ENCODE measurements around the gene RNF208. TPM values are rescaled to one million over a fixed set of nuclear protein-coding genes. Genes with fewer than 3 reads are reported as not detected.
"Not testable (repeated sequence)": the region's sequence is repeated elsewhere in the genome, so short reads cannot be mapped to it uniquely, and the experiment has no call there.

RNF208 gene
- total RNA-seq, 3 donors from 2014 or later (not counting 1 experiment from before 2014, with no cell fraction given): 0.82 to 1.6 (median 0.93) TPM

- no peaks in the 10 kb centered on the region for H3K9me3 ChIP-seq (ENCODE audit: control insufficient read depth, insufficient read depth, low read length)
- WGBS (ENCODE audit: insufficient coverage): 98% methylated on average over 22 of the region's 22 CpGs
- Mint-ChIP-seq H3K27me3 (ENCODE audit: low read depth in 2 of 2) (no peaks in the 10 kb centered on the region), H3K36me3 (no peaks in the 10 kb centered on the region), H3K4me1 (peaks cover 0 to 12% of the 10 kb centered on the region in 2 donors), H3K4me3 (no peak overlapping the region), H3K27ac (no peak overlapping the region), H3K9me3 (no peaks in the 10 kb centered on the region)
- H3K27ac ChIP-seq (ENCODE audit: low read length): no peak overlapping the region
- no peak for DNase-seq
- peaks cover 4% of the 10 kb centered on the region for H3K4me1 ChIP-seq (ENCODE audit: control insufficient read depth, insufficient read depth, low read length)
- no peak for TF ChIP-seq CTCF (IDR thresholded peaks at IDR 0.05)
- H3K27me3 ChIP-seq (ENCODE audit: control insufficient read depth, insufficient read depth, low read length): no peaks in the 10 kb centered on the region
- peaks cover 33% of the 10 kb centered on the region for H3K36me3 ChIP-seq (ENCODE audit: control insufficient read depth, insufficient read depth, low read length)
- intact Hi-C loops (cut with micrococcal nuclease): no loop called here
- no peak overlapping the region for H3K4me3 ChIP-seq (ENCODE audit: low read length)
- no peak for ATAC-seq
Measured at GRCh38 chr9:137264067-137264466, 42.0 kb upstream of the RNF208 start.

- no peaks in the 10 kb centered on the region for H3K27me3 Mint-ChIP-seq (ENCODE audit: low read depth in 2 of 2)
- H3K27ac Mint-ChIP-seq: no peak overlapping the region
- H3K27ac ChIP-seq (ENCODE audit: low read length): no peak overlapping the region
- H3K9me3 Mint-ChIP-seq: no peaks in the 10 kb centered on the region
- H3K4me1 ChIP-seq (ENCODE audit: control insufficient read depth, insufficient read depth, low read length): peaks cover 4% of the 10 kb centered on the region
- H3K36me3 Mint-ChIP-seq: no peaks in the 10 kb centered on the region
- no peaks in the 10 kb centered on the region for H3K27me3 ChIP-seq (ENCODE audit: control insufficient read depth, insufficient read depth, low read length)
- H3K4me3 ChIP-seq (ENCODE audit: low read length): no peak overlapping the region
- intact Hi-C loops (cut with micrococcal nuclease): no loop called here
- ATAC-seq: no peak
- no peak overlapping the region for H3K4me3 Mint-ChIP-seq
- 86% methylated on average over 10 of the region's 10 CpGs for WGBS (ENCODE audit: insufficient coverage)
- peaks cover 0 to 8% of the 10 kb centered on the region in 2 donors for H3K4me1 Mint-ChIP-seq
- no peak for DNase-seq
- H3K36me3 ChIP-seq (ENCODE audit: control insufficient read depth, insufficient read depth, low read length): peaks cover 35% of the 10 kb centered on the region
- TF ChIP-seq CTCF (IDR thresholded peaks at IDR 0.05): no peak
- no peaks in the 10 kb centered on the region for H3K9me3 ChIP-seq (ENCODE audit: control insufficient read depth, insufficient read depth, low read length)
Measured at GRCh38 chr9:137263506-137263905, 41.5 kb upstream of the RNF208 start.

GRCh38 chr9:137262909-137263285 lies 40.9 kb upstream of the RNF208 start:
- no peak overlapping the region for H3K4me3 Mint-ChIP-seq
- Histone ChIP-seq H3K27me3 (ENCODE audit: control insufficient read depth, insufficient read depth, low read length) (no peaks in the 10 kb centered on the region), H3K27ac (ENCODE audit: low read length) (no peak overlapping the region), H3K9me3 (ENCODE audit: control insufficient read depth, insufficient read depth, low read length) (no peaks in the 10 kb centered on the region), H3K4me1 (ENCODE audit: control insufficient read depth, insufficient read depth, low read length) (peaks cover under 1% of the 10 kb centered on the region), H3K4me3 (ENCODE audit: low read length) (no peak overlapping the region), H3K36me3 (ENCODE audit: control insufficient read depth, insufficient read depth, low read length) (peaks cover 33% of the 10 kb centered on the region)
- ATAC-seq: no peak
- no peak for TF ChIP-seq CTCF (IDR thresholded peaks at IDR 0.05)
- no peak overlapping the region for H3K27ac Mint-ChIP-seq
- 92% methylated on average over 24 of the region's 24 CpGs for WGBS (ENCODE audit: insufficient coverage)
- no peaks in the 10 kb centered on the region for H3K36me3 Mint-ChIP-seq
- H3K9me3 Mint-ChIP-seq: no peaks in the 10 kb centered on the region
- DNase-seq: no peak
- peaks cover 0 to 6% of the 10 kb centered on the region in 2 donors for H3K4me1 Mint-ChIP-seq
- no peaks in the 10 kb centered on the region for H3K27me3 Mint-ChIP-seq (ENCODE audit: low read depth in 2 of 2)
- intact Hi-C loops (cut with micrococcal nuclease): no loop called here

- H3K9me3 Mint-ChIP-seq; H3K9me3 ChIP-seq (ENCODE audit: control insufficient read depth, insufficient read depth, low read length); H3K27ac ChIP-seq (ENCODE audit: low read length); ATAC-seq; DNase-seq; H3K4me1 ChIP-seq (ENCODE audit: control insufficient read depth, insufficient read depth, low read length); H3K4me3 Mint-ChIP-seq; intact Hi-C loops (cut with micrococcal nuclease); H3K27me3 ChIP-seq (ENCODE audit: control insufficient read depth, insufficient read depth, low read length); H3K4me1 Mint-ChIP-seq; H3K4me3 ChIP-seq (ENCODE audit: low read length); H3K27me3 Mint-ChIP-seq (ENCODE audit: low read depth in 2 of 2); H3K36me3 Mint-ChIP-seq; H3K27ac Mint-ChIP-seq: not testable (repeated sequence)
- 79% methylated on average over 10 of the region's 15 CpGs for WGBS (ENCODE audit: insufficient coverage)
- peaks cover 31% of the 10 kb centered on the region for H3K36me3 ChIP-seq (ENCODE audit: control insufficient read depth, insufficient read depth, low read length)
Measured at GRCh38 chr9:137262173-137262908, 40.3 kb upstream of the RNF208 start.
